ENCODE measurements around the gene PCSK5. TPM values are rescaled to one million over a fixed set of nuclear protein-coding genes. Genes with fewer than 3 reads are reported as not detected.

PCSK5 gene
- total RNA-seq, 2 donors from 2014 or later: 2.4 to 32.2 TPM

GRCh38 chr9:76370396-76371023, 480.0 kb downstream of the PCSK5 start:
- DNase-seq (ENCODE audit: low spot score): no peak
- WGBS: 80% methylated on average over 3 of the region's 3 CpGs
- no peak overlapping the region for H3K4me3 ChIP-seq
- no peaks in the 10 kb centered on the region for H3K4me1 ChIP-seq (replicated peaks)
- H3K27me3 ChIP-seq (replicated peaks; ENCODE audit: insufficient read depth): no peaks in the 10 kb centered on the region
- intact Hi-C loops (cut with DNase I): loop anchor here (10.0 kb wide), 1 partner anchor 84 kb away; the partner anchor contains the start of gene GCNT1
- TF ChIP-seq POLR2A (IDR thresholded peaks at IDR 0.05): no peak
- TF ChIP-seq CTCF (IDR thresholded peaks at IDR 0.05): no peak
- TF ChIP-seq POLR2AphosphoS5 (IDR thresholded peaks at IDR 0.05): no peak
- no peaks in the 10 kb centered on the region for H3K36me3 ChIP-seq
- no peaks in the 10 kb centered on the region for H3K9me3 ChIP-seq
- no peak overlapping the region for H3K27ac ChIP-seq

- no peaks in the 10 kb centered on the region for H3K4me1 ChIP-seq (replicated peaks)
- DNase-seq (ENCODE audit: low spot score): no peak
- H3K9me3 ChIP-seq: no peaks in the 10 kb centered on the region
- H3K4me3 ChIP-seq: no peak overlapping the region
- intact Hi-C loops (cut with DNase I): loop anchor here (10.0 kb wide), 1 partner anchor 83 kb away; the partner anchor contains the start of gene GCNT1
- H3K27me3 ChIP-seq (replicated peaks; ENCODE audit: insufficient read depth): no peaks in the 10 kb centered on the region
- TF ChIP-seq CTCF (IDR thresholded peaks at IDR 0.05) (no peak), POLR2A (IDR thresholded peaks at IDR 0.05) (no peak), POLR2AphosphoS5 (IDR thresholded peaks at IDR 0.05) (no peak)
- H3K27ac ChIP-seq: no peak overlapping the region
- no peaks in the 10 kb centered on the region for H3K36me3 ChIP-seq
- WGBS: 95% methylated on average over 1 of the region's 1 CpG
Measured at GRCh38 chr9:76371901-76372300, 481.4 kb downstream of the PCSK5 start.

- TF ChIP-seq CTCF (IDR thresholded peaks at IDR 0.05) (no peak), POLR2A (IDR thresholded peaks at IDR 0.05) (no peak)
- Histone ChIP-seq H3K27ac (no peak overlapping the region), H3K4me1 (replicated peaks) (no peaks in the 10 kb centered on the region), H3K9me3 (no peaks in the 10 kb centered on the region), H3K36me3 (no peaks in the 10 kb centered on the region), H3K4me3 (no peak overlapping the region), H3K27me3 (replicated peaks; ENCODE audit: insufficient read depth) (no peaks in the 10 kb centered on the region)
- no peak for DNase-seq (ENCODE audit: low spot score)
- intact Hi-C loops (cut with DNase I): loop anchor here (10.0 kb wide), 1 partner anchor 82 kb away; the partner anchor contains the start of gene GCNT1
Measured at GRCh38 chr9:76372336-76372735, 481.9 kb downstream of the PCSK5 start.

DNA sequence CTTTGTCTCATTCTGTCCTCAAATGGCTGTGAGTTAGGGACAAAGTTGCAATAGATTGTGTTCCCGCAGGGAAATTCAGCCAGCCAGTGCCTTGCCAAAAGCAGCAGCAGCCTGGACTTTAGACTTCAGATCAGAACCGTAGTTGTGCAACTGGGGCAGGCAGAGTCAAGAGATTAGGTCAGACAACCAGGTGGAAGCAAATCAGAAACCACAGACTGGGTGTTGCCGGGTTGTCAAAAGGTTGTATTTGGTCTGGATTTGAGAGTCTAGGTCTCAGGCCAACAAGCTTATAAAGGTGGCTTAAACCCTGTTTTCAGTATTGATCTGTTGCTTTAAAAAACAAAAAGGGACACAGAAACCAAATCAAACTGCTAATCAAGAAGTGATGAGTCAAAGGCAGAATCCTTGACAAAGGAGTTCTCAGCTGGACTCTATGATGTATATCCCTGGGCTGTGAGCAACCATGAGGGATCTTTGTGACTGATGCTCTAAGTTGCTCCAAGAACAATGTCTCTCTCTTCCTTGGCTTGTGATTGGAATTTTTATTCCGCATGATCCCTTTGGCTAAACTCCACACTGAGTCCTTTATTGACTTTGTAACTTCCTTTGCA, 482.8 kb downstream of the PCSK5 start:
- Histone ChIP-seq H3K27me3 (replicated peaks; ENCODE audit: insufficient read depth) (no peaks in the 10 kb centered on the region), H3K4me3 (no peak overlapping the region), H3K4me1 (replicated peaks) (no peaks in the 10 kb centered on the region), H3K9me3 (no peaks in the 10 kb centered on the region), H3K36me3 (no peaks in the 10 kb centered on the region), H3K27ac (no peak overlapping the region)
- no peak for TF ChIP-seq CTCF (IDR thresholded peaks at IDR 0.05)
- no peak for TF ChIP-seq POLR2A (IDR thresholded peaks at IDR 0.05)
- TF ChIP-seq POLR2AphosphoS5 (IDR thresholded peaks at IDR 0.05): no peak
- 52% methylated on average over 4 of the region's 4 CpGs for WGBS
- DNase-seq (ENCODE audit: low spot score): no peak
- intact Hi-C loops (cut with DNase I): loop anchor here (10.0 kb wide), 1 partner anchor 82 kb away; the partner anchor contains the start of gene GCNT1

Measured in prostate gland (tissue), 2 donors.